Thoracic aorta (tissue), 2 donors: ENCODE results near the gene KLHL29. TPM values are rescaled to one million over a fixed set of nuclear protein-coding genes. Genes with fewer than 3 reads are reported as not detected.

Experiments used
- ATAC-seq: fragments of 150-250 bp; one replicate; pipeline ENCODE4 v1.8.0; 2017; ENCODE audit warnings: low read depth; ENCODE audit not compliant: insufficient number of reproducible peaks, low FRiP score
- DNase-seq: peaks from one replicate; pipeline ENCODE4 v3.0.0-alpha.2; 2020; ENCODE audit warnings: low spot score
- H3K27ac ChIP-seq, 2 donors: fragments of 200-600 bp; sonication (generic); 1 replicate in 1 of 2; 2 replicates in 1 of 2; pipeline ENCODE4 v1.5.1; 2016; ENCODE audit warnings: mild to moderate bottlenecking in 2 of 2, moderate library complexity in 2 of 2
- H3K27me3 ChIP-seq: fragments of 200-600 bp; sonication (generic); replicated peaks from 2 replicates; pipeline ENCODE4 v1.6.0; 2016; ENCODE audit warnings: mild to moderate bottlenecking; ENCODE audit not compliant: insufficient read depth
- H3K36me3 ChIP-seq: fragments of 200-600 bp; sonication (generic); one replicate; pipeline ENCODE4 v1.5.1; 2016
- H3K4me1 ChIP-seq, 2 donors: fragments of 200-600 bp; sonication (generic); 1 replicate in 1 of 2; 2 replicates in 1 of 2; pipeline versions ENCODE4 v1.5.1 to v1.6.0; 2016; ENCODE audit warnings: low read depth in 2 of 2, mild to moderate bottlenecking in 1 of 2; ENCODE audit not compliant: control insufficient read depth in 1 of 2
- H3K4me3 ChIP-seq: fragments of 200-600 bp; sonication (generic); 2 replicates; pipeline ENCODE4 v1.5.1; 2016; ENCODE audit warnings: mild to moderate bottlenecking
- H3K9me3 ChIP-seq: fragments of 200-600 bp; sonication (generic); 2 replicates; pipeline ENCODE4 v1.5.1; 2016
- CTCF ChIP-seq: fragments of 200-600 bp; sonication (generic); IDR thresholded peaks from one replicate; pipeline ENCODE4 v1.5.1; 2019; ENCODE audit warnings: antibody characterized with exemption
- total RNA-seq, 2 donors: library from RNA; depleted of rRNA; stranded (reverse); fragments of >200 nt; gene quantifications; one replicate each; pipeline versions ENCODE4 v1.1.0 to v1.2.3, GENCODE V29; 2016

Gene KLHL29
- total RNA-seq, 2 donors from 2014 or later, result 18.5 to 24.4 TPM

GRCh38 chr2:23664066-23664788 is 279.2 kb downstream of the KLHL29 start:
- peaks cover 3 to 26% of the 10 kb centered on the region in 2 donors for H3K4me1 ChIP-seq
- DNase-seq (no peak), ATAC-seq (no peak)
- H3K27me3 ChIP-seq, result no peaks in the 10 kb centered on the region
- peak overlapping the region; percentile 62 for H3K4me3 ChIP-seq
- H3K9me3 ChIP-seq, result no peaks in the 10 kb centered on the region
- no peak for TF ChIP-seq CTCF
- H3K27ac ChIP-seq, result no peak overlapping the region
- no peaks in the 10 kb centered on the region for H3K36me3 ChIP-seq

- H3K27ac ChIP-seq, result no peak overlapping the region
- no peak for TF ChIP-seq CTCF
- H3K27me3 ChIP-seq, result no peaks in the 10 kb centered on the region
- no peaks in the 10 kb centered on the region for H3K36me3 ChIP-seq
- no peak for ATAC-seq
- H3K4me3 ChIP-seq, result no peak overlapping the region
- no peaks in the 10 kb centered on the region for H3K9me3 ChIP-seq
- H3K4me1 ChIP-seq, result peaks cover 7 to 40% of the 10 kb centered on the region in 2 donors
- DNase-seq, result no peak
These were observed 281.4 kb downstream of the KLHL29 start for GRCh38 chr2:23666241-23666979.

GRCh38 chr2:23666980-23667357 is 282.0 kb downstream of the KLHL29 start:
- H3K9me3 ChIP-seq, result no peaks in the 10 kb centered on the region
- no peaks in the 10 kb centered on the region for H3K27me3 ChIP-seq
- H3K4me3 ChIP-seq, result no peak overlapping the region
- H3K36me3 ChIP-seq, result no peaks in the 10 kb centered on the region
- H3K27ac ChIP-seq, result no peak overlapping the region
- DNase-seq (no peak), ATAC-seq (no peak)
- H3K4me1 ChIP-seq, result peaks cover 7 to 40% of the 10 kb centered on the region in 2 donors
- TF ChIP-seq CTCF, result no peak

- no peak for DNase-seq
- H3K4me1 ChIP-seq, result peaks cover 7 to 34% of the 10 kb centered on the region in 2 donors
These were observed 283.9 kb downstream of the KLHL29 start for GRCh38 chr2:23668756-23669304.

More at GRCh38 chr2:23668756-23669304, 283.9 kb downstream of the KLHL29 start:
- no peaks in the 10 kb centered on the region for H3K36me3 ChIP-seq
- no peaks in the 10 kb centered on the region for H3K27me3 ChIP-seq
- no peak for TF ChIP-seq CTCF
- H3K27ac ChIP-seq, result no peak overlapping the region
- no peak overlapping the region for H3K4me3 ChIP-seq
- no peak for ATAC-seq
- no peaks in the 10 kb centered on the region for H3K9me3 ChIP-seq
